GM23248 (cell line): ENCODE results near the gene UBE2R2.
"Not testable (repeated sequence)": the region's sequence is repeated elsewhere in the genome, so short reads cannot be mapped to it uniquely, and the experiment has no call there.

Experiments
- EZH2 ChIP-seq: fragments of 200-600 bp; sonication (generic); IDR thresholded peaks from 2 replicates; pipeline ENCODE4 v1.6.1; 2018; ENCODE audit warnings: antibody characterized with exemption, mild to moderate bottlenecking; ENCODE audit not compliant: insufficient read depth, poor library complexity, severe bottlenecking
- EZH2phosphoT487 ChIP-seq: fragments of 200-600 bp; sonication (generic); IDR thresholded peaks from 2 replicates; pipeline ENCODE4 v1.6.1; 2018; ENCODE audit warnings: antibody characterized with exemption, moderate library complexity, mild to moderate bottlenecking, low read depth; ENCODE audit not compliant: insufficient read depth

GRCh38 chr9:33863027-33863426, 46.1 kb downstream of the UBE2R2 start:
- TF ChIP-seq EZH2, EZH2phosphoT487: not testable (repeated sequence)
